Neural cell (in vitro differentiated cells): ENCODE data around the gene DNMT3B. TPM values are rescaled to one million over a fixed set of nuclear protein-coding genes. Genes with fewer than 3 reads are reported as not detected.

Source experiments
- H2AFZ ChIP-seq: fragments of 200-600, 300-800 bp; sonication (generic), shearing (Covaris generic); 2 replicates; pipeline ENCODE4 v1.6.0; 2014; ENCODE audit warnings: low read depth, mild to moderate bottlenecking, antibody characterized with exemption, low read length, moderate library complexity
- H3F3A ChIP-seq: fragments of 200-600 bp; shearing (Covaris generic); 2 replicates; pipeline ENCODE4 v1.6.1; 2016; ENCODE audit warnings: mild to moderate bottlenecking, moderate library complexity, mixed read lengths, antibody characterized with exemption, low read length; ENCODE audit not compliant: insufficient read depth, poor library complexity, severe bottlenecking
- H3K27ac ChIP-seq: fragments of 200-600, 300-800 bp; sonication (generic), shearing (Covaris generic); 2 replicates; pipeline ENCODE4 v1.5.1; 2014; ENCODE audit warnings: mild to moderate bottlenecking, low read length, moderate library complexity
- H3K27me3 ChIP-seq: fragments of 300-800, 200-600 bp; sonication (generic), shearing (Covaris generic); 2 replicates; pipeline ENCODE4 v1.6.0; 2014; ENCODE audit warnings: mild to moderate bottlenecking, low read depth, low read length, moderate library complexity; ENCODE audit not compliant: insufficient read depth
- H3K36me3 ChIP-seq: fragments of 300-800, 200-600 bp; sonication (generic), shearing (Covaris generic); 2 replicates; pipeline ENCODE4 v1.5.1; 2014; ENCODE audit warnings: mild to moderate bottlenecking, antibody characterized with exemption, low read length, moderate library complexity; ENCODE audit not compliant: insufficient read depth
- H3K4me2 ChIP-seq: fragments of 300-800, 200-600 bp; sonication (generic), shearing (Covaris generic); 2 replicates; pipeline ENCODE4 v1.6.0; 2014; ENCODE audit warnings: mild to moderate bottlenecking, low read length
- H3K4me3 ChIP-seq: fragments of 300-800, 200-600 bp; sonication (generic), shearing (Covaris generic); 2 replicates; pipeline ENCODE4 v1.5.1; 2014; ENCODE audit warnings: mild to moderate bottlenecking, low read length, moderate library complexity
- H3K79me2 ChIP-seq: fragments of 200-600 bp; shearing (Covaris generic); replicated peaks from 2 replicates; pipeline ENCODE4 v1.6.0; 2014; ENCODE audit warnings: mild to moderate bottlenecking, low read length, moderate library complexity; ENCODE audit not compliant: insufficient read depth
- H3K9ac ChIP-seq: fragments of 300-800, 200-600 bp; sonication (generic), shearing (Covaris generic); 2 replicates; pipeline ENCODE4 v1.6.1; 2016; ENCODE audit warnings: mild to moderate bottlenecking, low read length, mixed read lengths
- H3K9me2 ChIP-seq: fragments of 200-600 bp; shearing (Covaris generic); 2 replicates; pipeline ENCODE4 v1.6.1; 2016; ENCODE audit warnings: mild to moderate bottlenecking, low read length, mixed read lengths; ENCODE audit not compliant: insufficient read depth
- H3K9me3 ChIP-seq: fragments of 200-600, 300-800 bp; sonication (generic), shearing (Covaris generic); 2 replicates; pipeline ENCODE4 v1.6.1; 2016; ENCODE audit warnings: mild to moderate bottlenecking, mixed run types, low read length, moderate library complexity, mixed read lengths
- H4K20me1 ChIP-seq: fragments of 200-600 bp; shearing (Covaris generic); 2 replicates; pipeline ENCODE4 v1.6.1; 2016; ENCODE audit warnings: mild to moderate bottlenecking, mixed run types; ENCODE audit not compliant: insufficient read depth
- CTCF ChIP-seq: fragments of 450-650 bp; IDR thresholded peaks from 2 replicates; pipeline ENCODE4 v1.5.1; 2014; ENCODE audit warnings: antibody characterized with exemption, mild to moderate bottlenecking, moderate library complexity; ENCODE audit not compliant: poor library complexity, severe bottlenecking
- EP300 ChIP-seq: fragments of 450-650 bp; conservative IDR thresholded peaks from 2 replicates; pipeline ENCODE4 v1.6.1; 2014; ENCODE audit warnings: antibody characterized with exemption, mild to moderate bottlenecking, moderate library complexity; ENCODE audit not compliant: poor library complexity, severe bottlenecking
- EZH2 ChIP-seq: fragments of 200-600, 300-800 bp; shearing (Covaris generic), sonication (generic); IDR thresholded peaks from 2 replicates; pipeline ENCODE4 v1.6.1; 2014; ENCODE audit warnings: antibody characterized with exemption, low read length, borderline replicate concordance, mild to moderate bottlenecking; ENCODE audit not compliant: insufficient read depth, poor library complexity, severe bottlenecking
- MXI1 ChIP-seq: fragments of 450-650 bp; conservative IDR thresholded peaks from 2 replicates; pipeline ENCODE4 v1.6.1; 2014; ENCODE audit warnings: antibody characterized with exemption, mild to moderate bottlenecking; ENCODE audit not compliant: poor library complexity, severe bottlenecking
- POLR2AphosphoS5 ChIP-seq: IDR thresholded peaks from 2 replicates; pipeline ENCODE4 v1.6.1; 2012
- RAD21 ChIP-seq: fragments of 450-650 bp; conservative IDR thresholded peaks from 2 replicates; pipeline ENCODE4 v1.6.1; 2014; ENCODE audit warnings: antibody characterized with exemption, mild to moderate bottlenecking, moderate library complexity
- REST ChIP-seq: IDR thresholded peaks from 2 replicates; pipeline ENCODE4 v1.6.1; 2012; ENCODE audit warnings: borderline replicate concordance
- SMC3 ChIP-seq: fragments of 450-650 bp; conservative IDR thresholded peaks from 2 replicates; pipeline ENCODE4 v1.6.1; 2014; ENCODE audit warnings: antibody characterized with exemption, mild to moderate bottlenecking, moderate library complexity; ENCODE audit not compliant: poor library complexity
- TAF1 ChIP-seq: IDR thresholded peaks from 2 replicates; pipeline ENCODE4 v1.6.1; 2012; ENCODE audit warnings: low read depth
- polyA plus RNA-seq: library from polyadenylated mRNA; depleted of rRNA; stranded (reverse); fragments of >200 nt; gene quantifications from 2 replicates; pipeline ENCODE4 v1.2.3, GENCODE V29; 2014

The DNMT3B gene
- polyA plus RNA-seq, 1 donor from 2014 or later: 8.7 TPM

- TF ChIP-seq CTCF: no peak
- TF ChIP-seq MXI1: no peak
- TF ChIP-seq EP300: no peak
- TF ChIP-seq EZH2: no peak
- TF ChIP-seq REST: no peak
- no peak for TF ChIP-seq POLR2AphosphoS5
- TF ChIP-seq SMC3: no peak
- TF ChIP-seq RAD21: no peak
- TF ChIP-seq TAF1: no peak
- Histone ChIP-seq H3K4me2 (no peak overlapping the region), H3K9me2 (no peaks in the 10 kb centered on the region), H3K9me3 (no peaks in the 10 kb centered on the region), H3K27me3 (no peaks in the 10 kb centered on the region), H3K27ac (no peak overlapping the region), H3K79me2 (peaks cover 2% of the 10 kb centered on the region), H3F3A (no peaks in the 10 kb centered on the region), H3K36me3 (no peaks in the 10 kb centered on the region), H3K4me3 (no peak overlapping the region), H3K9ac (no peak overlapping the region), H4K20me1 (no peaks in the 10 kb centered on the region), H2AFZ (no peak overlapping the region)
These were observed 22.3 kb downstream of the DNMT3B start for GRCh38 chr20:32784369-32785080.

GRCh38 chr20:32786059-32786760 is 24.0 kb downstream of the DNMT3B start:
- no peaks in the 10 kb centered on the region for H3F3A ChIP-seq
- no peak overlapping the region for H2AFZ ChIP-seq
- no peaks in the 10 kb centered on the region for H3K9me2 ChIP-seq
- no peaks in the 10 kb centered on the region for H3K9me3 ChIP-seq
- no peaks in the 10 kb centered on the region for H3K27me3 ChIP-seq
- no peak overlapping the region for H3K4me3 ChIP-seq
- H4K20me1 ChIP-seq: no peaks in the 10 kb centered on the region
- H3K4me2 ChIP-seq: no peak overlapping the region
- H3K9ac ChIP-seq: no peak overlapping the region
- no peaks in the 10 kb centered on the region for H3K36me3 ChIP-seq
- H3K79me2 ChIP-seq: peaks cover 2% of the 10 kb centered on the region
- TF ChIP-seq EP300: no peak
- no peak for TF ChIP-seq EZH2
- TF ChIP-seq SMC3: no peak
- TF ChIP-seq CTCF: no peak
- no peak for TF ChIP-seq POLR2AphosphoS5
- no peak for TF ChIP-seq REST
- no peak for TF ChIP-seq MXI1
- no peak for TF ChIP-seq TAF1
- no peak overlapping the region for H3K27ac ChIP-seq
